DMS79 treated with DMSO at 0.1 percent for 48 hours (cell line): ENCODE data around the gene RNF220.

Experiments used
- DNase-seq: peaks from one replicate; lab custom pipeline; 2025; lab: John Stamatoyannopoulos, UW

RNF220 gene

GRCh38 chr1:44407430-44408211 is 2.6 kb downstream of the RNF220 start:
- DNase-seq = no peak

DNA sequence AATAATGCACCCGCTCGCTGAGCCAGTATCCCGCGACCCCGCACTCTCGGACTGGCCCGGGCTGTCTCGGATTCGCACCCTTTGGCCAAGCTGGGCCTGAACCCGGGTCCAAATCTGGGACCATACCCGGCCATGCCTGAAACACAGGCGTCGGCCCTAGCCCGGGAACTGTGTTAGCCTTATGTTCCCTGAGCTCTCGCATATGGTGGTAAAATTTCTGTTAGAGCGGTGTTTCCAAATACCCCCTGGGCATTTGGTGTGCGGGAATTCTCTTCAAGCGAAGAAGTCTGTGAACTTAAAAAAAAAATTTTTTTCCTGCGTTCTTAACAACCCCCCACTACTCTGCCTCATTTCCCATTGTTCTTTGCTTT is 3.1 kb downstream of the RNF220 start:
- DNase-seq = no peak

GRCh38 chr1:44408632-44409602 is 3.9 kb downstream of the RNF220 start:
- DNase-seq = no peak

GRCh38 chr1:44409757-44410156 is 4.7 kb downstream of the RNF220 start:
- DNase-seq = no peak

- no peak for DNase-seq
Measured at GRCh38 chr1:44411861-44412260, 6.8 kb downstream of the RNF220 start.

DNA sequence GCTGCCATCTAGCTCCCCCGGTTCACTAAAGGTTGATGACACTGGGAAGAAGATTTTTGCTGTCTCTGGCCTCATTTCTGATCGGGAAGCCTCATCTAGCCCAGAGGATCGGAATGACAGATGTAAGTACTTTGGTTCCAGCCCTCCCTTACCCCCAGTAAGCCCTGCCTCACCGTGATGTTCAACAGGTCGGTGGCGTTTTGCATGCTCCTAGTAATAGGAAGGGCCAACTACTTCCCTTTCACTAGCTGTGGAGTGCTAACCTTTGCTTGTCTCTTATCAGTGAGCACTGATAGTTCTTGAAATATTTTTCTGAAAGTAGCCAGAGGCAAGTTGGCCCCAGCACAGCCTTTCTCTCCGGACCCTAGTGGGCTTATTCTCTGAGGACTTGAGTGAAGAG is 7.5 kb downstream of the RNF220 start:
- no peak for DNase-seq

GRCh38 chr1:44413740-44414139 is 8.7 kb downstream of the RNF220 start:
- no peak for DNase-seq

GRCh38 chr1:44415013-44415412 is 10.0 kb downstream of the RNF220 start:
- DNase-seq = no peak

DNA sequence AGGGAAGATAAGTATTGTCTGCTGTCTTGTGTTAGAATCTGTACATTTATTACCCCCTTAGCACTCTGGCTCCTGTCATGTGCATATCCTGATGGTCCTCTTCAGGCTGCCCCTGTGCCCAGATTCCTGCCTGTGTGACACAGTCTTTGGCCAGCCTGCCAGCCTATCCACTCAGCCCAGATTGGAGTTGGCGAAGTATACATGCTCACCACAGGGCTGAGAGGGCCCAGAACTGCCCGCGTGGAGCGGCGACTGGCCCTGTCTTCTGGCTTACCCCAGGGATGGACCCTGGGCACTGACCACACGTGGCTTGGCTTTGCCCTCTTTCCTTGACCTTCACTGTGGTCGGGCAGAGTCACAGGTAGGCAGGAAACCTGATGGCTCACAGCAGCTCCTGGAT is 11.4 kb downstream of the RNF220 start:
- DNase-seq = no peak

GRCh38 chr1:44417351-44418021 is 12.4 kb downstream of the RNF220 start:
- DNase-seq = peak; percentile 40

GRCh38 chr1:44418022-44418673 is 13.1 kb downstream of the RNF220 start:
- no peak for DNase-seq

GRCh38 chr1:44419901-44420300 is 14.8 kb downstream of the RNF220 start:
- no peak for DNase-seq

DNA sequence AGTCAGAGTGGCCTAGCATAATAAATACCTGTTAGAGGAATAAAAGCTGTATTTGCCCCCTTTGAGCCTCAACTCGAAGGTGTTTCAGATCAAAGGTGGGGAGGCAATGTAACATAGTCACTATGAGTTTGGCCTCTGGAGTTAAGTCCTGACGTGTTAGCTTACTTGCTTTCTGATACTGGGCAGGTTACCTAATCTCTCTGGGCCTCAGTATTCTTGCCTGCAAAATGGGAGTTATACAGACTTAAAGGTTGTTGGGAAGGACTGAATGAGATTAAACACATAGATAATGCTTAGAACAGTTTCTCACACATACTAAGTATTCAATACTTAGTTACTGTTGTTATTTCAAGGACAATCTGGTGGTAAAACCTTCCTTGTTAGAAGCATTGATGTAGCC is 15.5 kb downstream of the RNF220 start:
- DNase-seq = no peak

DNA sequence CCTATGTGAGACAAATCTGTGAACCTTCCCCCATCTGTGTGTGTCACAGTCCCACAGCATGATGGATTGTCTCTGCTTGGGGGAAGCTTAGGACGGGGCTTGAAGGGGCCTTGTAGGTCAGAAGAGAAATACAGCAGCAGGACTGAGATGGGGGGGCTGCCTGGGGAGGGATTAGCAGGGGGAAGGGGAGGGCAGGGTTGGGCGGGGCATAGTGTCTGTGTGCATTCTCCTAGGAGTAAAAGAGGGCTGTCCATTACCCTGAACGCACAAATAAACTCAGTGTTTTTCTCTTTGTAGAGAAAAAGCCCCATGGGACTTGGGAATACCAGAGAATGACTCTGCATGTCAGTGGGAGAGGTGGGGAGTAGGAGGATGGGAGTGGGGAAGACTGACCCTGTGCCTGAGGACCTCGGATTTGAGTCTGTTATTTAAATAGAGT is 16.4 kb downstream of the RNF220 start:
- DNase-seq = no peak

DNA sequence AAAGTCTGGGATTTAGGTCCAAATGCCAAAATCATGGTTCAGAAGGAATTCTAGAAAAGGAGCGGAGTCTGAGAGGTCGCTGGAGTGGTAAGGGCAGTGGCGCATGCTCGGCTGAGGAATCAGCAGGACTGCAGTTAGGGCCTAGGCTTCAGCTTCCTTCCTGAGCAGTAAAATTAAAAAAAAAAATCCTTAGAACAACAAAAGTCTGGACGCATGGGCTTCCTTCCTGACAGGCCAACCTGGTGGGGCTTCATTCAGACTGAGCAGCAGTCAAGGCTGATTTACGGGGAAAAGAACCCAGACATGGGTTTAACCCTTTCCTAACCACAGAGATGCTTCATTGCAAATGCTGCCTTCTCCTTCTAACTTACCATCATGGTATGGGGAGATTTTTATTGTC is 17.1 kb downstream of the RNF220 start:
- no peak for DNase-seq

- DNase-seq = peak; percentile 71
Measured at GRCh38 chr1:44423591-44424537, 18.8 kb downstream of the RNF220 start.

DNA sequence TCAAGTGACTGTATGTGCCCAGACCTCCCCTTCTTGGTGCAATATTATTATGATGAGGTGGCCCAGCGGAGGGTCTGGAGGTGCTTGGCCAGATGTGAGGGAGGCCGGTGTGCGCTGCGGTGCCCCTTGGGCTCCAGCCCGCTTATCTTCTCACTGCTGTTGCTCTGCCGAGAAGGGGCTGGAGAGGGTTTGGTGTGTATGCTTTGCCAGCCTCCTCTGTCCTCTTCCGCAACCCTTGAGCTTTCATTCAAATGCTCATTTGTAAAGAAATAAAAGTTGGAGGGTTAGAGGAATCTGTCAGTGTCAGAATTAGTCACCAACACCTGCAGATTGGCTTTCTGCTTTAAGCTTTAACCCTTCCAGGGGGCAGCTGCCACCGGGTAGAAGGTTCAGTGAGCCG is 19.7 kb downstream of the RNF220 start:
- DNase-seq = peak; percentile 10

DNA sequence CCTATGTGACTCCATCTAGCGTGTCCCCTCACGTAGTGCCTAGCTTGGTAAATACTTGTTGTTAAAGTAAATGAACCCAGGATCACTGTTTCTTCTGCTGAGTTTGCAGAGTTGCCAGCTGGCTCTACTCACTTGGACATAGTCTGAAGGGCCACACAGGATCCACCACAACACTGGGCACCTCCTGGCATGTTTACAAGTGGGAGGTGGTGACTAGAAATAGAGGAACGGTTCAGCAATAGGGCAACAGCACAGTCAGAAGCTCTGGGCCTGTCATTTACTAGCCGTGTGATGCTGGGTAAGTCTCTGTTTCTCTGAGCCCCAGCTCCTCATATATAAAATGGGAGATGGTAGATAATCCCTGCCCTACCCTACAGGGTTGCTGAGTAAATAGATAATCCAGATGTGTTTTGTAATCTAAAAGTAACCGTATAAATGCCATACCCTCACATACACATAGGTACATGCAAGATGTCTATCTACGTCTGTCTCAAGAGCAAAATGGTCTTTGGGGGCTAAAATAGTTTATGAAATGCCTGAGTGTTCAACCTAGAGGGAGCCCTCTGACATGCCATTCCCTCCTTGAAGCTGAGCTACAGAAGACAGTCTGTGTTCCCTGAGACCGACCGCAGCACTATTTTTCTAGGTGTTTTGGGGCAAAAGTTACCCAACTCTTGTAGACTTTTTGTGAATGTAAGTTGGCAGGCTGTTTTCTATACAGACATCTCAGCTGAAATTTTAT is 20.5 kb downstream of the RNF220 start:
- DNase-seq = peak; percentile 45

- no peak for DNase-seq
Measured at GRCh38 chr1:44431861-44432260, 26.8 kb downstream of the RNF220 start.

GRCh38 chr1:44433209-44433608 is 28.2 kb downstream of the RNF220 start:
- no peak for DNase-seq
